Adrenal gland (tissue), 5 donors: Measurements from ENCODE around the gene SUN1.

Source experiments
- POLR2A ChIP-seq, 2 donors: fragments of 450-650 bp; IDR thresholded peaks; one replicate each; pipeline ENCODE4 v1.6.1; 2017; ENCODE audit warnings: antibody characterized with exemption in 2 of 2, mild to moderate bottlenecking in 2 of 2, moderate library complexity in 1 of 2
- TF ChIP-seq, protein P1 (sequence below), 6 experiments: fragments of 450-650 bp in 4 of 6; fragments of 200-600 bp in 2 of 6; sonication (generic) in 1 of 6; IDR thresholded peaks; 1 replicate in 5 of 6; 2 replicates in 1 of 6; pipeline versions ENCODE4 v1.5.1 to v1.8.0; 2016 to 2021; ENCODE audit warnings: antibody characterized with exemption in 6 of 6, mild to moderate bottlenecking in 2 of 6, moderate library complexity in 1 of 6
- donor health status: DM: no; HTN: no; CAD: no.

DNA sequence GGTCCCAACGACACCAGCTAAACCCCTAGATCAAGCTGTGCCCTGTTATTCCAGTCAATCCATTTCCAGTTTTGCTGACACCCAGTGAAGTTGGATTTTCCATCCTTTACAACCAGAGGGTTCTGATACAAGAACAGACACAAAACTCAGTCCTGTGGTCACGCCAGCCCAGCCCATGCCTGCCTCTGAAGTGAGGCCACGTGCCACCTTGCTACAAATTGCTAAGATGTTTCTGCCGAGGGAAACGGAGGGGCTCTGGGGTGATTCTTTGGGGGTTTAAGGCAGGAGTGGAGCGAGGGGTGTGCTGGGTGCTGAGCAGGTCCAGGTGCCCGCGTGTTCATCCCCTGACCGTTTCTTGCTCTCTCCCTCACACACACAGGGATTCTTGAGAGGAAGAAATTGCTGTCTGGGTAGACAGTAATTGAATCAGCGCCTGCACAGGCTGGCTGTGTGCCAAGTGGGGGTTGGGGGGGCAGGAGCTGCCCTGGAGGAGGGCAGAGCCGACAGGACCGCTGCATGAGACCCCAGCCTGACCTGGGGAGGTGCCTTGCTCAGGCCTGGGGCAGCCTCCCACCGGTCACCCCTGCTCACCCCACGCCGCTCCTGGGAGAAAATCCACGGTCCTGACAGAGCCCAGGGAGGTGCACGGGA, 84.1 kb downstream of the SUN1 start:
- TF ChIP-seq, protein P1, sequence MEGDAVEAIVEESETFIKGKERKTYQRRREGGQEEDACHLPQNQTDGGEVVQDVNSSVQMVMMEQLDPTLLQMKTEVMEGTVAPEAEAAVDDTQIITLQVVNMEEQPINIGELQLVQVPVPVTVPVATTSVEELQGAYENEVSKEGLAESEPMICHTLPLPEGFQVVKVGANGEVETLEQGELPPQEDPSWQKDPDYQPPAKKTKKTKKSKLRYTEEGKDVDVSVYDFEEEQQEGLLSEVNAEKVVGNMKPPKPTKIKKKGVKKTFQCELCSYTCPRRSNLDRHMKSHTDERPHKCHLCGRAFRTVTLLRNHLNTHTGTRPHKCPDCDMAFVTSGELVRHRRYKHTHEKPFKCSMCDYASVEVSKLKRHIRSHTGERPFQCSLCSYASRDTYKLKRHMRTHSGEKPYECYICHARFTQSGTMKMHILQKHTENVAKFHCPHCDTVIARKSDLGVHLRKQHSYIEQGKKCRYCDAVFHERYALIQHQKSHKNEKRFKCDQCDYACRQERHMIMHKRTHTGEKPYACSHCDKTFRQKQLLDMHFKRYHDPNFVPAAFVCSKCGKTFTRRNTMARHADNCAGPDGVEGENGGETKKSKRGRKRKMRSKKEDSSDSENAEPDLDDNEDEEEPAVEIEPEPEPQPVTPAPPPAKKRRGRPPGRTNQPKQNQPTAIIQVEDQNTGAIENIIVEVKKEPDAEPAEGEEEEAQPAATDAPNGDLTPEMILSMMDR (IDR thresholded peaks at IDR 0.05) = no peak
- TF ChIP-seq POLR2A (IDR thresholded peaks at IDR 0.05) = no peak
